GM08714 (cell line): ENCODE results near the gene GRM4.

Source experiments
- H3K4me3 ChIP-seq: fragments of 200-500 bp; sonication (Bioruptor generic); 2 replicates; pipeline ENCODE4 v1.5.1; 2014; ENCODE audit warnings: mild to moderate bottlenecking, low read length, inconsistent platforms
- ZNF274 ChIP-seq: IDR thresholded peaks from 2 replicates; pipeline ENCODE4 v1.6.1; 2012; ENCODE audit warnings: mild to moderate bottlenecking, low read depth, low read length

Gene GRM4

DNA sequence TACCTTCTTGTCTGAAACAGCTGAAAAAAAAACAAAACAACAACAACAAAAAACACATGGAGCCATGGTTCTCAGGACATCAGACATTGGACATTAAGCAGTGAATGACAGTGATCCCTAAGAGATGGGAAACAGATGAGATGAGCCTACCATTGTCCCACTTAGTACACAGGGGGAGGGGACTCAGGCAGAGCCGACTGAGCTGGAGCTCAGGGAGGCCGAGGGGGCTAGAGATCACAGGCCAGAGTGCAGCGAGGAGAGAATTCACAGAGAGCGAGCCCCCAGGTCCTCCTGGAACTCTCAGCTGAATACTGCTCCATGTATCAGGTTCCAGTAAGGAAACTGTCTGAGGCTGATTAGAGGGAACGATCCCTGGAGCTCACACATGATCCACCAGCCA, 134.6 kb downstream of the GRM4 start:
- TF ChIP-seq ZNF274, result no peak
- H3K4me3 ChIP-seq, result no peak overlapping the region

DNA sequence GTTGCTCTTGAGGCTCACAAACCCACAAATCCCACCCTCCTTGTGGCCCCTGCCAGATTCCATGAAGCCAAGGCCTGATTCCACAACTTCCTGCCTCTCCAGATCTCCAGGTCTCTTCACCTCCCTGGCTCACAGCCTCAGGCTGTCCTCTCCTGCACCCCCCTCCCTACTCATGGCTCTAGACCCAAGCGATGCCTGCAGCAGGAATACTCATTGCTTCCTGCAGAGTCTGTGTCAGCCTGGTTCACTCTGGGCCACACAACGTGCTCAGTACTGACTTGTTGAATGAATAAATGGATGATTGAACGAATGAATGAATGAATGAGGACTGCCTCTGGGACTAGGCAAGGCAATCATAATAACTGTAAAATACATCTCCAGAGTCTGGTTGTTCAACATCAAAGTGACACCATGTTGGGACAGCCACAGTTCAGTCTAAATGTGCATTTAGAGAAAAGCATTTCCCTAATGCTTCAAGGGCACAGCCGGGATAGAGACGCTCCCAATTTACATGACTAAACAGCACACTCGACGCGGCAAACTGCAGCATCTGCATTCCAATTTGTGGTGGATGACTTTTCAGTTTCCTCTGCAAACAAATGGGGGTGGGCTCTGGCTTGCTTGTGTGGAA, 139.9 kb downstream of the GRM4 start:
- H3K4me3 ChIP-seq, result no peak overlapping the region
- TF ChIP-seq ZNF274, result no peak

DNA sequence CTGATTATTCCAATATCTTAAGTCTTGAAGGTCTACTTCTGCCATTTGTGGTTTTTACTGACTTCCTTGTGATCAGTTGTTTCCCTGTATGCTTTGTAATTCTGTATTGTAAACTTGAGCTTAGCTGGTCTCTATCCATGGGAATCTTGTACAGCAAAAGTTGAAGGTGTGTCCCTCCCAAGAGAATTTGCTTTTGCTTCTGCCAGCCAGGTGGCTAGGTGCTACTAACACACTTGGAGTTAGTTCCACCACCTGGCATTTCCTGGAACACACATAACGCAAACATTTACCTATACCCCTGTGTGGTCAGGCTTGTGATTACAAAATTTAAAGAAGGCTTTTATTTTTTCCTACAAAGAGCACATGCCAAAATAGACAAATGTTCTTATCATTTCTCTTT, 141.2 kb downstream of the GRM4 start:
- H3K4me3 ChIP-seq, result no peak overlapping the region
- TF ChIP-seq ZNF274, result no peak

DNA sequence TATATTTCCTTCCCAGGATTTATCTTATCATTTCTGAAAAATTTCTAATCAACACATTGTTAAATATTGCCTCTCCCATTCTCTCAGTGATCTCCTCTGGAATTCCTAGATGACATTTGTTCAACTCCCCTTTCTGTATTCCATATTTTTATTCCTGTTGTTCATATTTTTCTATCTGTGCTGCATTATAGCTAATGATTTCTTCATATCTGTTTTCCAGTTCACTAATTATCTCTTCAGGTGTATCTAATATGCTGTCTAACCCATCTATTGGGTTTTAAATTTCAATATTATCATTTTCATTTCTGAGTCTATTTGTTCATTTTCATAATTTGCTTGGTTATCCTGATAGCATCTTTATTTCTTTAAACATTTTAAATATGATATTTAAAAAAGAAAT, 141.9 kb downstream of the GRM4 start:
- TF ChIP-seq ZNF274, result no peak
- H3K4me3 ChIP-seq, result no peak overlapping the region

DNA sequence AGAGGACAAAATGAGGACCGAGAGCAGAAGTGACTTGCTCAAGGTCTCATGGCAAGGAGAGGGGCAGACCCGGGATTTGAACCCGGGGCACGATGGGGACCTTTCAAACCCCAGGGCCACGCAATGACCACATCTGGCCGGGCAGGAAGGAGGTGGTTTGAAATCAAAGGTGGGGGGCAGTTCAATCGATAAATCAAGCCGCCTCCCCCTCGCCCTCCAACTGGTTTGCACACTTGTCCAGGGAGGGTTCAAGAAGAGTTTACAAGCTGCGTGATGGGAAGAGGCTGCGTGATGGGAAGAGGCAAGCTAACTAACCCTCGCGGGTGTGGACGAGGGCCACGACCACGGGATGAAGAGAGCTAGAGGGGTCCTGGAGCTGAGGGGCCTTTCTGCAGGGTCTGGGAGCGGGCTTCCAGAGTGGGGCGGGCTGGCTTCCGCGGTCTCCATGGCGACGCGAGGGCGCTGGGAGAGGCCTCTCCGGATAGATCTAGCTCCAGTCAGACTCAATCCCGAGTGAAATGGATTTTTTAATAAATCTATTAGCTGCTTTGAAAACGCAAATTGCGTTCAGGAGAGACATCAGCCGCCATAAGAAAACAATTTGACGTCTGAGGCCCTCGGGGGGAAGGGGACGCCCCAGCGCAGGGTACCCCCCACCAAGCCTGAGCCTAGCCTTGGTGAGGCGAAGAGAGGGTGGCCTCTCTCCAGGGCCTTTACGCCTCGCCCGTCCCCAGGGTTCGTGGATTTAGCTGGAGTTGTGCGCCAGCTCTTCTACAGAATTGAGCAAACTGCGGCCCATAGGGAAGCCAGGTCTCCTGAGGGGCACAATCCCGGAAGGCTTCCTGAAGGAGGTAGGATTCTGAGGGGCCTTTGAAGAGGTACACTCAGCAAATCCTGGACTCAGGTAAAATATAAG, 143.9 kb downstream of the GRM4 start:
- no peak for TF ChIP-seq ZNF274
- no peak overlapping the region for H3K4me3 ChIP-seq

DNA sequence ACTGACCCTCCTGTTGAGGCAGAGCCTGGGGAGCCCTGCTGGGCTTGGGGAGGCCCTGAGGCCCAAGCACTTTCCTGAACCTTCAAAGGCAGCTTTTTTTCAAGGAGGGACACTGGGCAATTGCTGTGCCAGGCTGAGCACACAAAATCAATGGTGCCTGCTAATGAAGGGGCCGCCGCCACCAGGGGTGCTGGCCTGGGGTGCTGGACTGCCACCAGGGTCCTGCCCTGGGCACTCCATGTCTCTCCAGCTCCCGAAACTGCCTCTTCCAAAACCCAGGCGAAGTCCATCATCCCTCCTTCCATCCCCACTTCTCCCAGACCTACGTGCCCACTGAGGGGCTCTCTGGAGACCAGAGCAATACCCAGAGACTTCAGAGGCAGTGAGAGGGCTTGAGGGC, 145.6 kb downstream of the GRM4 start:
- H3K4me3 ChIP-seq, result no peak overlapping the region

DNA sequence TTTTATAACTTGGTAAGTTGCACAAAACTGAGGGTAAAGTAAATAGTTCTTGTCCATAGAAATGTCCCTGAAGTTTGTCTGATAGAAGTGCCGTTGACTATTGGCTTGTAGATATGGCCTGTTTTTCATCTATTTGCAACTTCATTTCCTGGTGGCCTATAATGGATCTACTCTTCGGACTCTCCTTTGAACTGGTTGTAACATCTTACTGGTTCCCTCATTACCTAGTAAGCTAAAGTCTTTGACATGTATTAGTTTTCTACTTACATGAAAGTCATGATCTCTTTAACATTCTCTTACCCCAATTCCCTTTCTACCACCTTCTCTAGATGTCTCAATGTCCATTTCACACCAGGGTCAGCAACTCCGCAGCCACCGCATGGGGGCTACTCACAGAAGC, 146.3 kb downstream of the GRM4 start:
- no peak overlapping the region for H3K4me3 ChIP-seq
- no peak for TF ChIP-seq ZNF274

More for the DNA sequence above, 145.6 kb downstream of the GRM4 start:
- no peak for TF ChIP-seq ZNF274

DNA sequence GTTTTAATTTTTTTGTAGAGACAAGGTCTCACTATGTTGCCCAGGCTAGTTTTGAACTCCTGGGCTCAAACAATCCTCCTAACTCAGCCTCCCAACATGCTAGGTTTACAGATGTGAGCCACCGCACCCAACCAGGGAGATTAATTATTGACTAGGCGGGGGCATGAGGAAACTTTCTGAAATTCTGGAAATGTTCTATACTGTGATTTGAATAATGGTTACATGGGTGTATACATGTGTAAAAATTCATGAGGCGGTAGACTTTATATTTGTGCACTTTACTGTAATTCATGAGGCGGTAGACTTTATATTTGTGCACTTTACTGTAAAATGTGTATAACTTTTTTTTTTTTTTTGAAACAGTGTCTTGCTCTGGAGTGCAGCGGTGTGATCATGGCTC, 147.2 kb downstream of the GRM4 start:
- no peak for TF ChIP-seq ZNF274
- no peak overlapping the region for H3K4me3 ChIP-seq

DNA sequence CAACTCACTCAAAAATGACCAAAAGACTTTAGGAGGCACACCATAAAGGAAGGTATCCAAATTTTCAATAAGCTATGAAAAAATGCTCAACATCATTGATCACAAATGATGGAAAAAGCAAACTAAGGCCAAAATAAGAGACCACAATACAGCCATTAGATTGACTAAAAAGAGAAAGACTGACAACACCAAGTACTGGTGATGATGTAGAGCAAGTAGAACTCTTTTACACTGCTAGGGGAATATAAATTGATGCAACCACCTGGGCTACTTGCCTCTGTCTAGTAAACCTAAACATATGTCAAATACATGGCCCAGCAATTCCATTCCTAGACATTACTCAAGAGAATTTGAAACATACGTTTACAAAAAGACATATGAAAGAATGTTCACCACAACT, 148.6 kb downstream of the GRM4 start:
- TF ChIP-seq ZNF274, result no peak
- no peak overlapping the region for H3K4me3 ChIP-seq

DNA sequence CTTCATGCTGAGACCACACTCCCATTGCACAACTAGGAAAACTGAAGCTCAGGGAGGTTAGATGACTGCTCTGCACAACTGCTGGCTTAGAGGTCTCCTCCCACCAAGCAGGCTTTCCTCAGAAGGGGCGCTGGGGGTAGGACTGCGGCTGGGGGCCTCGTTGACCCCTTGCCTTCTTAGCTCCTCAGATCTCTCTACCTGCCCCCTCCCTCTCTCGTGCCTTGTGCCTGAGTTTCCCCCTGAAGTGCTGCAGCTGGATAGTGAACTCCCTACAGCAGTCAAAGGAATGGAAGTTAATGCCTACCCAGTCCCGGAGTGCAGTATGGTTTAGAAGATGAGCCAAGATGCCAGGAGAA, 149.8 kb downstream of the GRM4 start:
- H3K4me3 ChIP-seq, result no peak overlapping the region
- TF ChIP-seq ZNF274, result no peak

DNA sequence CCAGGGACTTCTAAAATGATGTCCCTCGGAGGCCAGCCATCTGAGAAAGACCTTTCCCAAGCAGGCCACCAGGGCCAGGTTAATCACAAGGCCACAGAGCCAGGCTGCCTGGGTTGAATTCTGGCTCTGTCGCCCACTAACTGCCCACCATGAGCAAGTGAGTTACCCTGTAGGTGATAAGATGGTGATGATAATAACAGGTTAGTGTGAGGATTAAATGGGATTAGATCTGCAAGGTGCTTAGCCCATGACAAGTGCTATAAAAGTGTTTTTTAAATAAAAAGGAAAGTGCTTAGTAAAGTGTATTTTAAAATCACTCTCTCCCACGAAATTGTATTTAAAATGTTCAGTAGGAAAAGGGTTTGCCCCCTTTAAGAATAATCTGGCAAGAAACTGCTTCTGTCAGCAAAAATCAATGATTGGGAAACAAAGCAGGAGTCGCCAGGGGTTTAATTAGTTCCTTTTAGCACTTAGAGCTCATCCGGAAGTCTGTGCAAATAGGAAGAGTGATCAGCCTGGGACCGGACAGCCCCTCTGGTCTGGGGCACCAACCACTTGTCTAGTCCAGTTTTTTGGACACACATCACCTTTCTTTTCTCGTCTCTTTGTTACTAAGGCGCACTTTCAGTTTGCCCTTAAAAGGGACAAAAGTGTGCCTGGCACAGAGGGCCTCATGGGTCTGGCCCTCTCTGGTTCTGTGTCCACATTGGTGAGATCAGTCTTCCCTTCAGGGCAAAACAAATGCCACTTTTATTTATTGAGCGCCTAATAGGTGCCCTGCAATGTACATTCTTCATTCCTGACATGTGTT, 150.4 kb downstream of the GRM4 start:
- no peak overlapping the region for H3K4me3 ChIP-seq
- no peak for TF ChIP-seq ZNF274

DNA sequence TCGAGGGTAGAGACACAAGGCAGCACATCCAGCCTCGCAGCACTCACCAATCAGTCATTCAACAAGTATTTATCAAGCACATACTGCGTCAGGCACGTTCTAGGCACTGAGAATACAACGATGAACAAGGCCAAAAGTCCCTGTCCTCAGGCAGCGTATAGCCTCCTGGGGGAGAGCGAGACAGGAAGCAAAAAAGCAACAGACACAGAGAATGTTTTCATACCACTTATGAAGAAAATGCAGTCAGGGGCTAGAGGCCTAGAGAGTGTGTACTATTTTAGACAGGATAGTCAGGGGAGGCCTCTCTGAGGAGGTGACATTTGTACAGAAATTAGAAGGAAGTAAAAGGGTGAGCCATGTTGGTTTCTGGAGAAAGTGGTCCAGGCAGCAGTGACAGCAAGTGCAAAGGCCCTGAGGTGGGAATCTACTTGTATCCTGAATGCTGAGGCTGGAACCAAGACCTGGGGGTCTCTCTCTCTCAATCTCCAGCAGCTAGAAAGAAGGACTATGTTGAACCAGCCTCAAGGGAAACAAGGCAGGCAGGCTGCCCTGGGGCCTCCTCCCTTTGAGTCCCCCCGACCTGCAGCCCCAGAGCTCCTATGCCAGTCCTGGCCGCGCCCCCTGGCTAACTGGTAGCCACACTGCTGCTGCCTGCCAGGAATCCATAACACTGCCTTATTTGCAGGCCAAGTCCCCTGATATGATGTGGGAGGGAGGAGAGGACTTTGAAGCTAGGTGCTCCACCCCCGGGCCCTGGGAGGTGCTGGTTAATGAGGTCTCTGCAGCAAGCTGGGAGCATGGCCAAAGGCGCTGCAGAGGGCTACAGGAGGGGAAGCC, 151.2 kb downstream of the GRM4 start:
- no peak for TF ChIP-seq ZNF274
- H3K4me3 ChIP-seq, result no peak overlapping the region

DNA sequence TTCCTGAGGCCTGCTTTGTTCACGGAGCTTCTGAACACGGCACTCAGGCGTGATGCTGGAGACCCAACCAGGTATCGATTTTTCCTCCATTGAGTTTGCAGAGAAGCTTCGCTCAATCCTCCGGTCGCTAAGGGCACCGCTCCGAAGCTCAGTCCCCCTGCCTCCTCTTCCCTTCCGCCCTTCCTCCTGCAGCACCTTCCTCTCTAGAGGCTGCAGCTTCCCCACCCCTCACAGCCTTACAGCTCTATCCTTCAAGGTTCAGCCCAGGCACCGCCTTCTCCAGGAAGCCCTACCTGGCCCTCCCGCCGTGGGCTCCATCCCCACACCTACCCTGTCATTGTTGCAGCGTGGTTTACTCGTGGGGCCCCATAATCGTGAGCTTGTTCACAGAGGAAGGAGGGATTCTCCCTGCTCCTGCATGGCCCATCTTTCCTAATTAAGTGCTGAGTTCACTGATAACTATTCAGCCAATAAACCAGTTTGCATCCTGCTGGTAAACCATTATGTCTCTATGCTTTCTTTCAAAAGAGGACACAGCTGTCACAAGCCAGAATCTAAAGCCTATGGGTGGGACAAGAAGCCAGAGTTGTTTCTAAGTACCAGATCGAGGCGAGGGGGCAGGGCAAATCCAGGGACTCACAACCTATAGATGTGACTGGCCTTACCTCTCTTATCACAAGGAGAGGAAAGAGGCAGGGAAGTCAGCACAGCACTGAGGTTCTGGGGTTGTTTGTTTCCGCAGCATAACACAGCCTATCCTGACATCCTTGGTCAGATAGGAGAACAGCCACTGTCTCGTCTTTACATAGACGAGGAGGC, 152.0 kb downstream of the GRM4 start:
- H3K4me3 ChIP-seq, result no peak overlapping the region
- no peak for TF ChIP-seq ZNF274
